Measurements from ENCODE around the gene MOXD1. TPM values are rescaled to one million over a fixed set of nuclear protein-coding genes. Genes with fewer than 3 reads are reported as not detected.

Gene MOXD1
- total and polyA plus RNA-seq, 12 donors, result 0.80 to 4.9 (median 1.9) TPM

- ATAC-seq (no peak), DNase-seq (no peak)
- Histone ChIP-seq H3K9me3 (peaks cover 0 to 25% (median 16%) of the 10 kb centered on the region in 11 donors), H3K27ac (peak overlapping the region in 5 of 10 donors; percentile 2 to 48 (median 33)), H3K27me3 (peaks cover 0 to 7% (median 0%) of the 10 kb centered on the region in 7 donors), H3K4me3 (no peak overlapping the region), H3K36me3 (no peaks in the 10 kb centered on the region), H3K4me1 (no peaks in the 10 kb centered on the region)
- 62 to 63% methylated on average over 5 of the region's 5 CpGs for WGBS, 2 donors
- intact Hi-C loops (cut with DNase I), result no loop called here
- TF ChIP-seq CTCF (IDR thresholded peaks at IDR 0.05), result no peak
These were observed 9.0 kb downstream of the MOXD1 start for GRCh38 chr6:132392270-132392646.

- TF ChIP-seq CTCF (IDR thresholded peaks at IDR 0.05), result no peak
- intact Hi-C loops (cut with DNase I), result no loop called here
- DNase-seq, result peak in 1 of 2 donors; percentile 21
These were observed 9.6 kb downstream of the MOXD1 start for GRCh38 chr6:132391391-132392269.

GRCh38 chr6:132390451-132390850 lies 10.8 kb downstream of the MOXD1 start:
- WGBS, 2 donors, result 80 to 81% methylated on average over 4 of the region's 4 CpGs
- Histone ChIP-seq H3K27me3 (peaks cover 0 to 3% (median 0%) of the 10 kb centered on the region in 7 donors), H3K36me3 (no peaks in the 10 kb centered on the region), H3K9me3 (peaks cover 0 to 18% (median 11%) of the 10 kb centered on the region in 11 donors), H3K4me1 (no peaks in the 10 kb centered on the region), H3K4me3 (no peak overlapping the region), H3K27ac (no peak overlapping the region)
- intact Hi-C loops (cut with DNase I), result no loop called here
- DNase-seq, result no peak
- ATAC-seq, result no peak
- TF ChIP-seq CTCF (IDR thresholded peaks at IDR 0.05), result no peak

More at GRCh38 chr6:132391391-132392269, 9.6 kb downstream of the MOXD1 start:
- Histone ChIP-seq H3K4me1 (no peaks in the 10 kb centered on the region), H3K27me3 (peaks cover 0 to 4% (median 0%) of the 10 kb centered on the region in 7 donors), H3K4me3 (no peak overlapping the region), H3K9me3 (peaks cover 0 to 25% (median 16%) of the 10 kb centered on the region in 11 donors), H3K27ac (peak overlapping the region in 5 of 10 donors; percentile 2 to 48 (median 33)), H3K36me3 (no peaks in the 10 kb centered on the region)
- peak in 7 of 8 donors; percentile 17 to 95 (median 86) for ATAC-seq
- WGBS, 2 donors, result 47 to 53% methylated on average over 12 of the region's 12 CpGs

GRCh38 chr6:132390017-132390416 lies 11.3 kb downstream of the MOXD1 start:
- Histone ChIP-seq H3K27me3 (peaks cover 0 to 3% (median 0%) of the 10 kb centered on the region in 7 donors), H3K4me1 (no peaks in the 10 kb centered on the region), H3K9me3 (peaks cover 0 to 14% (median 6%) of the 10 kb centered on the region in 11 donors), H3K36me3 (no peaks in the 10 kb centered on the region), H3K4me3 (no peak overlapping the region), H3K27ac (no peak overlapping the region)
- intact Hi-C loops (cut with DNase I), result no loop called here
- ATAC-seq, result no peak
- no peak for TF ChIP-seq CTCF (IDR thresholded peaks at IDR 0.05)
- 88% methylated on average over 4 of the region's 4 CpGs for WGBS, 2 donors
- DNase-seq, result no peak
